BLaER1 (cell line): ENCODE data around the gene RNU6-9.
A peak's percentile ranks its signal among the peaks of the same experiment; 100 is the strongest.

Experiments
- H3K27ac ChIP-seq: shearing (Covaris generic); formaldehyde crosslinking; 2 replicates; pipeline ENCODE4 v1.8.1; 2022
- H3K27me3 ChIP-seq: shearing (Covaris generic); formaldehyde crosslinking; 2 replicates; pipeline ENCODE4 v1.8.1; 2022
- H3K36me3 ChIP-seq: shearing (Covaris generic); formaldehyde crosslinking; 2 replicates; pipeline ENCODE4 v1.8.1; 2022
- H3K4me1 ChIP-seq: shearing (Covaris generic); formaldehyde crosslinking; 2 replicates; pipeline ENCODE4 v1.8.1; 2022
- H3K4me2 ChIP-seq: shearing (Covaris generic); formaldehyde crosslinking; 2 replicates; pipeline ENCODE4 v1.8.1; 2022
- H3K4me3 ChIP-seq: shearing (Covaris generic); formaldehyde crosslinking; 2 replicates; pipeline ENCODE4 v1.8.1; 2022
- H3K9ac ChIP-seq: shearing (Covaris generic); formaldehyde crosslinking; 2 replicates; pipeline ENCODE4 v1.8.1; 2022
- H3K9me3 ChIP-seq: shearing (Covaris generic); formaldehyde crosslinking; 2 replicates; pipeline ENCODE4 v1.8.1; 2022
- H4K20me1 ChIP-seq: shearing (Covaris generic); formaldehyde crosslinking; 2 replicates; pipeline ENCODE4 v1.8.1; 2022
- Cebpa-rat ChIP-seq: shearing (Covaris generic); IDR thresholded peaks from 2 replicates; pipeline ENCODE4 v1.8.1; 2022

RNU6-9 gene

DNA sequence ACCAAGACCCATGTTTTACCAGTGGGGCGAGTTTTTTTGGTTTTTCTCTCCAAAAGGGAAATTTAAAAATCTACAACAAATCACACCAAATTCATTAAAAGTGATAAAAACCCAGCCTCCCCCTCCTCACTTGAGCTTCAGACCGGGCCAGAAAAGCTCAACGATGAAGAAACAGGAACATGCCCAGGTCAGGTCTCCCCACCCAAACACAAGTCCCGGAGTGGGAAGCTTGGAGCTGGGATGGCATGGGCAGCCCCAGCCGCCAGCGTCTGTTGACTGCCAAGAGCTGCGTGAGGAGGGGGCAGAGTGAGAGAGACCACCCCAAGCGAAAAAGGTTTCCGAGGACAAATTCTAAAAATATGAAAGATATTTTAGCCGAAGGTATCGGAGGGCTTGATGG, 3.7 kb downstream of the RNU6-9 start:
- Histone ChIP-seq H3K4me3 (no peak overlapping the region), H4K20me1 (peaks cover 25% of the 10 kb centered on the region), H3K27me3 (no peaks in the 10 kb centered on the region), H3K9ac (no peak overlapping the region), H3K9me3 (no peaks in the 10 kb centered on the region), H3K36me3 (peaks cover 40% of the 10 kb centered on the region), H3K4me2 (no peak overlapping the region), H3K27ac (no peak overlapping the region), H3K4me1 (peaks cover 28% of the 10 kb centered on the region)
- no peak for TF ChIP-seq Cebpa-rat

DNA sequence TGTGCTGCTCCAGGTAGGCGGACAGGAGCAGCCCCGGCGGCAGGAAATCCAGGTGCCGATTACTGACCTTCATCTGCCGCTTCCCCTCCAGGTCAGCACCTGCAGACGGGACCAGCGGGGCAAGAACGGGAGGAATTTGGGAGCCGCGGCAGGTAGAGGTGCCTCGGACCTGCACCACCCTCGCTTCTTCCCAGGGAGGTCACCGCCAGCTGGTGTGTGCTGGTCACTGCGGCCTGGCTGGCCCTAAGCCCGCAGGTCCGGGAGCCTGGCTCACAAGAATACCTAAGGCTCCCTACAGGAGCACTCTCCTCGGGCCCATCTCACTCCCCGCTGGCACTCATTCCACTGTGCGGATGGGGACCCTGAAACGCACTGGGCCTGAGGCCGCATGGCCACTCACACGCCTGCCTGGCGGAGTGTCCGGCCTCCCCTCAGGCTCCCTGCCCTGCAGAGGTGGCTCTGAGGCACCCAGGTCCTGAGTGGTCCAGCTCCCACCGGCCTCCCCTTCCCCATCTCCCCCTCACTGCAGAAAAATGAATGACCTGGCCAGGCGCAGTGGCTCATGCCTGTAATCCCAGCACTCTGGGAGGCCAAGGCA, 4.3 kb downstream of the RNU6-9 start:
- peaks cover 29% of the 10 kb centered on the region for H4K20me1 ChIP-seq
- H3K36me3 ChIP-seq = peaks cover 42% of the 10 kb centered on the region
- H3K4me2 ChIP-seq = peak overlapping the region; percentile 59
- H3K9me3 ChIP-seq = no peaks in the 10 kb centered on the region
- H3K27me3 ChIP-seq = no peaks in the 10 kb centered on the region
- no peak overlapping the region for H3K9ac ChIP-seq
- 0 out of 2 replicates have a peak overlapping the region, but pooled peaks have one; percentile 40 for H3K27ac ChIP-seq
- peaks cover 26% of the 10 kb centered on the region for H3K4me1 ChIP-seq
- H3K4me3 ChIP-seq = no peak overlapping the region
- TF ChIP-seq Cebpa-rat = no peak

DNA sequence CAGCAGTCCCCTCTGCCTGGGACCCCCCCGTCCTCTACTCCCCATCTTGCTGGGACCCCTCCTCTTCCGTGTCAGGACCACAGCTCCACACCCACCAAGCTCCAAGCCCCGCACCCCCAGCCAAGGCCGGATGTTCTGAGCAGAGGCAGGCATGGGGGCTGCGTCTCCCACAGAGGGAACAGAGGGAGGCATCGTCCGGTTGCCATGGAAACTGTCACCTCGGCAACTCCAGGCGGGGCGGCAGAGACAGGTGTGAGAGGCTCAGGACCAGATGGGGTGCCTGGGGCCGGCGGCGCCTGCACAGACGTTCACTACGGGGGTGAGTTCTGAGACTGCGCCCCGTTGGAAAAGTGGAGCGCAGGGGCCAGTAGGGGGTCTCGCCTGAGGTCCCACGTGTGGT, 5.4 kb downstream of the RNU6-9 start:
- no peak overlapping the region for H3K27ac ChIP-seq
- H3K9me3 ChIP-seq = no peaks in the 10 kb centered on the region
- TF ChIP-seq Cebpa-rat = no peak
- H3K4me2 ChIP-seq = peak overlapping the region; percentile 59
- H4K20me1 ChIP-seq = peaks cover 40% of the 10 kb centered on the region
- no peaks in the 10 kb centered on the region for H3K27me3 ChIP-seq
- H3K4me1 ChIP-seq = peaks cover 23% of the 10 kb centered on the region
- H3K4me3 ChIP-seq = no peak overlapping the region
- H3K9ac ChIP-seq = 0 out of 2 replicates have a peak overlapping the region, but pooled peaks have one; percentile 19
- H3K36me3 ChIP-seq = peaks cover 42% of the 10 kb centered on the region

DNA sequence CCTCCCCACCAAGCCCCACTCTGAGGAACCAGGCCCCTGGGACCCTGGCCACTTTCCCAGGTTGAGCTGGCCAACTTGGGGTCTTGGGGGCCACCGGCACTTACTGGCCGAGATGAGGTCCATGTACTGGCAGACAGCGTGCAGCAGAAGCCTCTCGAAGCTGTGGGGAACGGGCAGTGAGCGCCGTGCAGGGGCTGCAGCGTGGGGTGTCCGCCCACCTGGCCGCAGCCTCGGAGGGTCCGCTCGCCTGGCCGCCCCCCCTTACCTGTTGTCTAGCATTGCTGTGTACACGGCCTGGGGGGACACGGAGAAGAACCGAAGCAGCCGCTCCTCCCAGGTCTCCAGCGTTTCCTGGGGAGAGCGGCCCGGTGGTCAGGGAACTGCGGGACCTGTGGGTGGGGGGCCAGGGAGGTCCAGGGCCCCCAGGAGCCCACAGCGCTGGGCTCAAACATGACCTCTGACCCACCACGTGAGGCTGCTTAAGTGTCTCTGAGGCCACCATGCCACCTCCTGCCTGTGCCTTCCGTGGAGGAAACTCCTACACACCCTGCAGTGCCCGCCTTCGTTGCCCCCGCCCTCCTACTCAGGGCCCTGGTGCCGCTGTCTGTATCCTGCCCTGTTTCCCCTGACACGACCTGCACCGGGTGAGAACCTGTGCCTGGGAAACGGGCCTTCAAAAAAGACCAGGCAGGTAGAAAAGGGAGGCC, 6.2 kb downstream of the RNU6-9 start:
- Histone ChIP-seq H3K4me1 (peaks cover 20% of the 10 kb centered on the region), H3K9ac (no peak overlapping the region), H3K36me3 (peaks cover 46% of the 10 kb centered on the region), H3K9me3 (no peaks in the 10 kb centered on the region), H3K27ac (no peak overlapping the region), H3K27me3 (no peaks in the 10 kb centered on the region), H3K4me2 (no peak overlapping the region), H3K4me3 (no peak overlapping the region), H4K20me1 (peaks cover 48% of the 10 kb centered on the region)
- no peak for TF ChIP-seq Cebpa-rat

DNA sequence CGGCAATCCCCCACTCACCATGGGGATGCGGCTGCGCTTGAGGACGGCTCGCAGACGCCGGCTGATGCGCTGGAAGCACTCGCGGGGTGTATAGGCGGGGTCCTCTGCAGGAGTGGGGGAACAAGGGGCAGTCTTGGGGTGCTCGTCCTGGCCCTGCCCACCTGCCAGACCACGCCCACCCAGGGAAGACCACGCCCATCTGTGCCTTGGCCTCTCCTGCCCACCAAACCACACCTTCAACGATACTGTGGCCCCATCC, 6.7 kb downstream of the RNU6-9 start:
- H3K4me1 ChIP-seq = peaks cover 20% of the 10 kb centered on the region
- no peaks in the 10 kb centered on the region for H3K27me3 ChIP-seq
- H3K4me2 ChIP-seq = no peak overlapping the region
- H3K9me3 ChIP-seq = no peaks in the 10 kb centered on the region
- H3K4me3 ChIP-seq = no peak overlapping the region
- no peak overlapping the region for H3K9ac ChIP-seq
- peaks cover 53% of the 10 kb centered on the region for H4K20me1 ChIP-seq
- no peak overlapping the region for H3K27ac ChIP-seq
- TF ChIP-seq Cebpa-rat = no peak
- H3K36me3 ChIP-seq = peaks cover 47% of the 10 kb centered on the region

DNA sequence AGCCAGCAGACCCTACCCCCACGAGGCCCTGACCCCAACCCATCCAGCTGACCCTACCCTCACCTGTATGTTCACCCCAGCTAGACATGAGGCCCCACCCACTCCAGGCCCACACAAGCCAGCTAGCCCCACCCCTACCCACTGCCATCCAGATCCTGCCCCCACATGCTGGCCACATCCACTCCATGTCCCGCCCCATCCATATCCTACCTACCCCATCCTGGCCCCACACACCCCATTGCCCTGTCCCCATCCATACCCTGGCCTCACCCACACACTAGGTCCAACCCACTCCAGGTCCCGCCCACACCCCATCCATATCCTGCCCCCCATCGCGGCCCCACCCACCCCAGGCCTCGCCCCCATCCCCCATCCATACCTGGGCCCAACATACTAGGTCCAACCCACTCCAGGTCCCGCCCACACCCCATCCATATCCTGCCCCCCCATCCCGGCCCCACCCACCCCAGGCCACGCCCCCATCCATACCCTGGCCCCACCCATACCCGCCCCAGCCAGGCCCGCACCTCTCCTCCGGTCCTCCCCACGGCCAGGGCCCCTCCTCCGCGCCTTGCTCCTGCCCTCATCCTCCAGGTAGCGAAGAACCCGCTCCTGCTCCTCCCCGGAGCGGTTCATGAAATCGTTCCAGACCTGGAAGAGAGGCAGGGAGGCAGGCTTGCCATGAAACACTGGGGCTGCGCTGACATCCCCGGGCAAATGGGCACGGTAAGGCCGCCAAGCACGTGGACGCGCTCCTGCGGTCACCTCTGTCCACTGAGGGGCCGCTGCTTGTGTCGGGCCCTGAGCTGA, 7.2 kb downstream of the RNU6-9 start:
- Histone ChIP-seq H3K9ac (no peak overlapping the region), H3K4me2 (no peak overlapping the region), H3K9me3 (no peaks in the 10 kb centered on the region), H3K4me1 (peaks cover 20% of the 10 kb centered on the region), H3K4me3 (no peak overlapping the region), H3K27ac (no peak overlapping the region), H3K36me3 (peaks cover 46% of the 10 kb centered on the region), H4K20me1 (peaks cover 58% of the 10 kb centered on the region), H3K27me3 (no peaks in the 10 kb centered on the region)
- no peak for TF ChIP-seq Cebpa-rat

DNA sequence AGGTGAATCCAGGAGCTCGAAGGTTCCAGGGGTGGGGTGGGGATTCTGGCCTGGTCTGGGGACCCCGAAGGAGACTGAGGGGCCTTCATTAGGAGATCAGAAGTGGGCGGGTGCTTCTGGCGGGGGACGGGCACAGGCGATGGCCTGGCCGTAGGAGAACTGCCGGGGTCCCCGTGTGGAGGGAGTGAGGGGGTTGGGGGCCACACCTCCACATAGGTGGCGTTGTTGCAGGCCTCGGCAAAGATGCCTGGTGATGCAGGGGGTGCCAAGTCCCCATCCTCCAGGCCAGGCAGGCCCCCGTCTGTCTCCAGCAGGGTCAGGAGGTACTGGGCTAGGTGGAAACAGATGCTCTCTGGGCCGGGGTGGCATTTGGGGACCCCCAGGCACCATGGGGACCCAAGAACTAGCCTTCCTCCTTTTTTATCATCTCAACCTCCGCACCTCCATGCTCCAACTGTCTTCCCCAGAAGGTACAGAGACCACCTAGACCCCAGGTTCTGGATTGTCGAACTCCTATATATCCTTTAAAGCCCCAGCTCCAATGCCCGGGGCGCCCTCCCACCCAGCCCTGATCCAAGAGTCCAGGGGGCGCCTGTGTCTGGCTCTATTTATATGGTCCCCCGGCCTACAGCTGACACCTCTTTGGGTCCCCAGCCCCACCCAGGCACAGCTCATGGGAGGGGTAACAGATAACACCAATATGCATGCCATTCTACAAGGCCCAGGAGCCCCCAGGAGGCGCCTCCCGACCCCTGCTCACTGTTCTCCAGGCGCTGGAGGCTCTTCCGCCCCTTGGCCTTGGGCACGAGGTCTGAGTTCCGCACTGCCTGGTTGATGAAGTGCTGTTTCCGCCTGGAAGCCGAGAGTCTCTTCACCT, 8.2 kb downstream of the RNU6-9 start:
- Histone ChIP-seq H3K36me3 (peaks cover 37% of the 10 kb centered on the region), H3K4me3 (no peak overlapping the region), H3K27ac (no peak overlapping the region), H4K20me1 (peaks cover 68% of the 10 kb centered on the region), H3K27me3 (no peaks in the 10 kb centered on the region), H3K9ac (no peak overlapping the region), H3K9me3 (no peaks in the 10 kb centered on the region), H3K4me2 (no peak overlapping the region), H3K4me1 (peaks cover 29% of the 10 kb centered on the region)
- no peak for TF ChIP-seq Cebpa-rat

DNA sequence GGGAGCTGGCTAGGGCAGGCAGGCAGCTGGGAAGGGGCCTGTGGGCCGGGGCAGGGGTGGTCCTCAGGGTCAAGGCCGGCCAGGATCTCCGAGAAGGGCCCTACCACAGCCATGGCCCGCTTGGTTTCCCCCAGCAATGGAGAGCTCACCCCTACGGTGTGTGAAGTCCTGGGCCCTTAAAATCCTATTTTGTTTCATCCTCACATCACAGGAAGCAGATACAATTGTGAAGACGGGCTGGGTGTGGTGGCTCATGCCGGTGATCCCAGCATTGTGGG, 8.7 kb downstream of the RNU6-9 start:
- no peak for TF ChIP-seq Cebpa-rat
- Histone ChIP-seq H3K9me3 (no peaks in the 10 kb centered on the region), H3K4me2 (no peak overlapping the region), H3K4me1 (peaks cover 35% of the 10 kb centered on the region), H3K4me3 (no peak overlapping the region), H3K9ac (no peak overlapping the region), H3K27ac (no peak overlapping the region), H4K20me1 (peaks cover 74% of the 10 kb centered on the region), H3K27me3 (no peaks in the 10 kb centered on the region), H3K36me3 (peaks cover 32% of the 10 kb centered on the region)

DNA sequence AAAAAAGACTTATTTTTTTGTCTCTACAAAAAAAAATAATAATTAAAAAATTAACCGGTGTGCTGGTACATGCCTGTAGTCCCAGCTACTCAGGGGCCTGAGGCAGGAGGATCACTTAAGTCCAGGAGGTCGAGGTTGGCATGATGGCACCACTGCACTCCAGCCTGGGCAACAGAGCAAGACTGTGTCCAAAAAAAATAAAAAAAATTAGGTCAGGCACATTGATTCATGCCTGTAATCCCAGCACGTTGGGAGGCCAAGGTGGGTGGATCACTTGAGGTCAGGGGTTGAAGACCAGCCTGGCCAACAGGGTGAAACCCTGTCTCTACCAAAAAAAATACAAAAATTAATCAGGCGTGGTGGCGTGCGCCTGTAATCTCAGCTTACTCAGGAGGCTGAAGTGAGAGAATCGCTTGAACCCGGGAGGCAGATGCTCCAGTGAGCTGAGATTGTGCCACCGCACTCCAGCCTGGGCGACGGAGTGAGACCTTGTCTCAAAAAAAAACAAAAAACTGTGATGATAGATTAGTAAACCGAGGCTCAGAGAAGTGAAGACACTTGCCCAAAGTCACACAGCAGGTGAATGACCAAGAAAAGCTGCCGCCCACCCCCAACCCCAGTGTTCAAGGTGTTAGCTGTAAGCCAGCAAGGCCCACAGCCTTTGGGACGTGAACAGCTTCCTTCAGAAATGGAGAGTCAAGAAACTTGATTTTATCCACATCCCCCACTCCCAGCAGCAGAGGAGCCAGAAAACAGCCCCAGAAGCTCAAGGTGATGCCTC, 9.4 kb downstream of the RNU6-9 start:
- Histone ChIP-seq H3K9ac (no peak overlapping the region), H3K36me3 (peaks cover 26% of the 10 kb centered on the region), H3K4me3 (no peak overlapping the region), H3K4me2 (no peak overlapping the region), H3K9me3 (no peaks in the 10 kb centered on the region), H3K27ac (no peak overlapping the region), H3K4me1 (peaks cover 36% of the 10 kb centered on the region), H4K20me1 (peaks cover 80% of the 10 kb centered on the region), H3K27me3 (no peaks in the 10 kb centered on the region)
- no peak for TF ChIP-seq Cebpa-rat
